Stimulated activated CD8-positive, alpha-beta memory T cell treated with anti-CD3 and anti-CD28 coated beads, Interleukin-7, amount 100 ng/mL, for 24 hours (primary cell): ENCODE data around the gene CEACAM19.
"Not testable (repeated sequence)": the region's sequence is repeated elsewhere in the genome, so short reads cannot be mapped to it uniquely, and the experiment has no call there.

Experiments used
- DNase-seq: peaks from one replicate; pipeline ENCODE4 v3.0.0-alpha.2; 2020; ENCODE audit warnings: low read depth

The CEACAM19 gene

GRCh38 chr19:44701228-44701627, 29.9 kb downstream of the CEACAM19 start:
- no peak for DNase-seq

GRCh38 chr19:44702551-44703176, 31.4 kb downstream of the CEACAM19 start:
- DNase-seq = no peak

- DNase-seq = no peak
These were observed 32.2 kb downstream of the CEACAM19 start for GRCh38 chr19:44703336-44704078.

DNA sequence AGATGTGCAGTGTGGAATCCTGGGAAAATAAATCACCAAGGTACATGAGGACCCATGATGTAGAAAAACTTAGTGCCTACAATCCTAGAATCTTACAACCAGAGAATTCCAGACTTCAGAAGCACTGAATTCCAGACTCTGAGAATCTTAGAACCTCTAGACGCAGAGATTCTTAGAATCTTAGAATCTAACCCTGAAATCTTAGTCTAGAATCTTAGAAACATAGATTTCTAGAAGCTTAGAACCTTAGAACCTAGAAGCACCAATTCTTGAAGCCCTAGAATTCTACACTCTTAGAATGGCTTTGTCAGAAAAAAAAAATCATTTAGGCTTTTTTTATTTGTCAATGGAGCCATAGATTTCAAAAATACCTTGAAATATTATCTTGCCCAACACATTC, 33.7 kb downstream of the CEACAM19 start:
- no peak for DNase-seq

DNA sequence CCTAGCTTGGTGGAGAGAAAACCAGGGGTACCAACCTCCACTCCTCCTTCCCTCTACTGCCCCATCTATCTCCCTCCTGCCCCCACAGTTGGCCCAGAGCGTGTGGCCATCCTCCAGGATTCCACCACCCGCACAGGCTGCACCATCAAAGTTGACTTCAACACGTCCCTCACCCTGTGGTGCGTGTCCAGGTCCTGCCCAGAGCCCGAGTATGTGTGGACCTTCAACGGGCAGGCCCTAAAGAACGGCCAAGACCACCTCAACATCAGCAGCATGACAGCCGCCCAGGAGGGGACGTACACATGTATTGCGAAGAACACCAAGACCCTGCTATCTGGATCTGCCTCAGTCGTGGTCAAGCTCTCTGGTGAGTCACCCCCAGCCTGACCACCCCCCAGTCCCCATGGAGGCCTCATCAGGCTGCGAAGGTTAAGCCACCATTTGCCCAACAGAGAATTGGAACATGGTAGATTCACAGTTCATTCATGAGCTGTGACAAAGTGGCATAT, 34.3 kb downstream of the CEACAM19 start:
- no peak for DNase-seq

GRCh38 chr19:44706506-44707236, 35.4 kb downstream of the CEACAM19 start:
- no peak for DNase-seq

DNA sequence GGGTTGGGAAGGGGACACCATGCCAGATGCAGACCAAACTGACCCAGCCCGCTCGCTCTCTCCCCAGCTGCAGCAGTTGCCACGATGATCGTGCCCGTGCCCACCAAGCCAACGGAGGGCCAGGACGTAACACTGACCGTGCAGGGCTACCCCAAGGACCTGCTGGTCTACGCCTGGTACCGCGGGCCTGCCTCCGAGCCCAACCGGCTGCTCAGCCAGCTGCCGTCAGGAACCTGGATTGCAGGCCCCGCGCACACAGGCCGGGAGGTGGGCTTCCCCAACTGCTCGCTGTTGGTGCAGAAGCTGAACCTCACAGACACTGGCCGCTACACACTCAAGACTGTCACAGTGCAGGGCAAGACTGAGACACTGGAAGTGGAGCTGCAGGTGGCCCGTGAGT, 36.5 kb downstream of the CEACAM19 start:
- no peak for DNase-seq

- DNase-seq = no peak
These were observed 37.7 kb downstream of the CEACAM19 start for GRCh38 chr19:44708940-44709339.

DNA sequence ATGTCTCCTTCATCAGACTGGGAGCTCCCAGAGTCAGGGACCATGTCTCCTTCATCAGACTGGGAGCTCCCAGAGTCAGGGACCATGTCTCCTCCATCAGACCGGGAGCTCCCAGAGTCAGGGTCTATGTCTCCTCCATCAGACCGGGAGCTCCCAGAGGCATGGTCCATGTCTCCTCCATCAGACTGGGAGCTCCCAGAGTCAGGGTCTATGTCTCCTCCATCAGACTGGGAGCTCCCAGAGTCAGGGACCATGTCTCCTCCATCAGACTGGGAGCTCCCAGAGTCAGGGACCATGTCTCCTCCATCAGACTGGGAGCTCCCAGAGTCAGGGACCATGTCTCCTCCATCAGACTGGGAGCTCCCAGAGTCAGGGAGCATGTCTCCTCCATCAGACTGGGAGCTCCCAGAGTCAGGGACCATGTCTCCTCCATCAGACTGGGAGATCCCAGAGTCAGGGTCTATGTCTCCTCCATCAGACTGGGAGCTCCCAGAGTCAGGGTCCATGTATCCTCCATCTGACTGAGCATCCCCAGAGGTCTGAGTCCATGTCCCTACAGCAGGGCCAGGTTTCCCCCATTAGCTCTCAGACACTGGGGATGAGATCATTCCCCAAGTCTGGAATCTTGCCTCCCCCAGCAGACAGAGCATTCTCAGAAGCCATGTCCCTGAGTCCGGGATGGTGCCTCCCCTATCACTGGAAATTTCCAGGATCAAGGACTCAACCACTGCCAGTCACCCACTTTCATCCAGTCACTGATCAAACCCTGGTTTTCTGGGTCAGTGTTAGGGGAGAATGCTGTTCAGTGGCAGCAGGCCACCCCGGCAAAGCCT, 38.4 kb downstream of the CEACAM19 start:
- not testable (repeated sequence) for DNase-seq

DNA sequence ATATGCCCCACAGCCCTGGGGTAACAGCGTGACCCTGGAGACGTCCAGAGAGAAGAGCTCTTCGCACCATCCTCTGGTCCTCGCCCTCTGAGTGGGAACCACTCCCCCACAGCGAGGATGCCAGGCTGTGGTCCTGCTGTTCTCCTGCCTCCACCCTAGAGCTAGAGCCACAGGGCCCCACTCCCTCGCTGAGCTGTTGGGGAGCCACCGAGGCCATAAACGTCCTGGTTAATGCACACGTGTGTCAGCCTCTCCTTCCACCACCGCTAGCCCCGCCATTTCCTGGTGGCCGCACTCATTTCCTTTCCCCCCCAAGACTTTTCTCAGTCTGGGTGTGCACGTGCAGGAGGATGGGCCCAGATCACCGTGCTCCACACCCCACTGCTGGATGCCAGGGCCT, 39.2 kb downstream of the CEACAM19 start:
- DNase-seq = no peak

- no peak for DNase-seq
These were observed 41.7 kb downstream of the CEACAM19 start for GRCh38 chr19:44712864-44713515.

GRCh38 chr19:44714597-44715169, 43.4 kb downstream of the CEACAM19 start:
- no peak for DNase-seq

DNA sequence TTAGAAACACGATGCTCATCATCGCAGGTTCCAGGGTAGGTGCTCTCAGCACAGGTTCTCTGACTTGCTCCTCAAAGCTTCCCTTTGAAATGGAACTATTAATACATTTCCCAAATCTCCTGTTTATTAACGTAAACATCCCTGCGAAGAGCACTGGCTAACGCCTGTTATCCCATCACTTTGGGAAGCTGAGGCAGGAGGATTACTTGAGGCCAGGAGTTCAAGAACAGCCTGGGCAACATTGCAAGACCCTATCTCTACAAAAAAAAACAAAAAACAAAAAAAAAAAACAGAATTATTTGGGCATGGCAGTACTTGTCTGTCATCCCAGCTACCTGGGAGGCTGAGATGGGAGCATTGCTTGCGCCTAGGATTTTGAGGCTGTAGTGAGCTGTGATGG, 46.3 kb downstream of the CEACAM19 start:
- DNase-seq = no peak

- DNase-seq = no peak
These were observed 47.4 kb downstream of the CEACAM19 start for GRCh38 chr19:44718441-44719261.

- no peak for DNase-seq
These were observed 48.0 kb downstream of the CEACAM19 start for GRCh38 chr19:44719262-44719701.

DNA sequence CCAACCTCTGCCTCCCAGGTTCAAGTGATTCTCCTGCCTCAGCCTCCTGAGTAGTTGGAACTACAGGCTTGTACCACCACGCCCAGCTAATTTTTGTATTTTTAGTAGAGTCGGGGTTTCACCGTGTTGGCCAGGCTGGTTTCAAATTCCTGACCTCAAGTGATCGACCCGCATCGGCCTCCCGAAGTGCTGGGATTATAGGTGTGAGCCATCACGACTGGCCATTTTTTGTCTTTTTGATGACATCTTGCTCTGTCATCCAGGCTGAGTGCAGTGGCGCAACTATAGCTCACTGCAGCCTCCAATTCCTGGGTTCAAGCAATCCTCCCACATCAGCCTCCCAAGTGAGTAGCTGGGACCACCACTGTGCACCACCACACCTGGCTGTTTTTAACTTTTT, 49.1 kb downstream of the CEACAM19 start:
- not testable (repeated sequence) for DNase-seq

GRCh38 chr19:44720945-44721344, 49.7 kb downstream of the CEACAM19 start:
- DNase-seq = no peak

DNA sequence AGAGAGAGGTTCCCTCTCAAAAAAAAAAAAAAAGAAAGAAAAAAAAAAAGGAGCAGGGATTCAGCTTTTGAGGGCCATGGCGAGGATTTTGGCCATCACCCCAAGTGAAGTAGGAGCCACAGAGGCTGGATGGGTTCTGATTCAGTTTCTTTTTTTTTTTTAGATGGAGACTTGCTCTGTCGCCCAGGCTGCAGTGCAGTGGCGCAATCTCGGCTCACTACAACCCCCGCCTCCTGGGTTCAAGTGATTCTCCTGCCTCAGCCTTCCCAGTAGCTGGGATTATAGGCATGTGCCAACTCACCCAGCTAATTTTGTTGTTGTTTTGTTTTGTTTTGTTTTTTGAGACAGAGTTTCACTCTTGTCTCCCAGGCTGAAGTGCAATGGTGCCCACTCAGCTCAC, 50.1 kb downstream of the CEACAM19 start:
- not testable (repeated sequence) for DNase-seq

DNA sequence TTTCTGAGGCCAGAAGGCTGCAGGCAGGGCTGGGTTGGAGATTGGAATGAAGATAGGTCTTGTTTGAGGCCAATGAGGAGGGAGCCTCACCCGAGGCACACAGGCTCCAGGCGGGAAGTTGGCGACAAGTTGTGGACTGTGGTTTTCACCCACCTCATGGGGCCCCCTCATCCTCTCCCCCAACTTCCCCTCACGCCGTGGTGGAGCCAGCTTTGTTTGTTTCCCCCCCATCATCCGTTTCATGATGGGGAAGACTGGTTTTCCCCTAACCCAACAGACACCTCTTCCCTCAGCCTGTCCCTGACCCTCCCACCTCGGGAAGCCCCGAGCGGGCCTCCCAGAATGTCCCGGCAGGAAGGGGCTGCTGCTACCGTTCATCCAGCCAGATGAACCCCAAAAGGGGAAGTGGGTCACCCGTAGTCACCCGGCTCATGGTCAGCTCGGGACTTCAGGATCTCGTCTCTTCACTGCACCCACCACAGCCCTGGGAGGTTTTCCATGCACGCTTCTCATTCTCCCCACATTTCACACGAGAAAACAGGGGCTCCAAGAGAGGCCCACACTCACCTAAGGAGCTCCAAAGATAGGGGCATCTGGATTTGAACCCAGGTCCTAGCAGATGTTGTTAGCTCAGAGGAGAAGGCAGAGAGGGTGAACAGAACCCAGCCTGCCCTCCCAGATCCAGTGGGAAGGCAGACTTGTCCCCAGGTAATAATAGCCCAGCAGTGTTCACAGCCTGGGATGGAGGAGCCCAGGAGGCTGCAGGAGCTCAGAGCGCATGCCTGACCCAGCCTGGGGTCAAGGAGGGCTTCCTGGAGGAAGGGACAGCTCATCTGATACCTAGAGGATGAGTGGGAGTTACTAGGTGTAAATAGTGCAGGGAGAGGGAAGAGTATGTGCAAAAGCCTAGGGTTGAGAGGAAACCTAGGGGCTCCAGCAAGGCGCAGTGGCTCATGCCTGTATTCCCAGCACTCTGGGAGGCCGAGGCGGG, 51.1 kb downstream of the CEACAM19 start:
- no peak for DNase-seq
